T1000 (cell line): ENCODE data around the gene DDA1.

Experiments used
- DNase-seq: peaks from one replicate; lab custom pipeline; 2025; ENCODE audit warnings: mixed read lengths; lab: John Stamatoyannopoulos, UW

DDA1 gene

GRCh38 chr19:17312189-17313113 lies 3.1 kb downstream of the DDA1 start:
- no peak for DNase-seq

GRCh38 chr19:17314007-17314593 lies 4.7 kb downstream of the DDA1 start:
- no peak for DNase-seq

- DNase-seq, result no peak
Measured at GRCh38 chr19:17318966-17319365, 9.6 kb downstream of the DDA1 start.

GRCh38 chr19:17319473-17320238 lies 10.3 kb downstream of the DDA1 start:
- no peak for DNase-seq

- DNase-seq, result no peak
Measured at GRCh38 chr19:17320435-17320834, 11.1 kb downstream of the DDA1 start.

GRCh38 chr19:17321655-17322489 lies 12.5 kb downstream of the DDA1 start:
- DNase-seq, result no peak

- no peak for DNase-seq
Measured at GRCh38 chr19:17322854-17323253, 13.5 kb downstream of the DDA1 start.

- no peak for DNase-seq
Measured at GRCh38 chr19:17323300-17323963, 14.1 kb downstream of the DDA1 start.

- DNase-seq, result no peak
Measured at GRCh38 chr19:17323964-17324332, 14.6 kb downstream of the DDA1 start.

GRCh38 chr19:17324357-17325114 lies 15.2 kb downstream of the DDA1 start:
- DNase-seq, result no peak

GRCh38 chr19:17325133-17325532 lies 15.8 kb downstream of the DDA1 start:
- DNase-seq, result no peak

- DNase-seq, result no peak
Measured at GRCh38 chr19:17325881-17326594, 16.7 kb downstream of the DDA1 start.

GRCh38 chr19:17326595-17326966 lies 17.2 kb downstream of the DDA1 start:
- no peak for DNase-seq

- DNase-seq, result no peak
Measured at GRCh38 chr19:17327068-17327653, 17.8 kb downstream of the DDA1 start.

GRCh38 chr19:17327654-17328516 lies 18.5 kb downstream of the DDA1 start:
- no peak for DNase-seq

GRCh38 chr19:17328517-17329365 lies 19.4 kb downstream of the DDA1 start:
- no peak for DNase-seq
